ENCODE measurements around the gene PDCD11. TPM values are rescaled to one million over a fixed set of nuclear protein-coding genes. Genes with fewer than 3 reads are reported as not detected.
A peak's percentile ranks its signal among the peaks of the same experiment; 100 is the strongest.

The PDCD11 gene
- total and polyA plus RNA-seq, 2 of the 8 experiments (the other 6 are each of a cell fraction or from before 2014, with no cell fraction given), result 18.1 to 79.1 TPM

DNA sequence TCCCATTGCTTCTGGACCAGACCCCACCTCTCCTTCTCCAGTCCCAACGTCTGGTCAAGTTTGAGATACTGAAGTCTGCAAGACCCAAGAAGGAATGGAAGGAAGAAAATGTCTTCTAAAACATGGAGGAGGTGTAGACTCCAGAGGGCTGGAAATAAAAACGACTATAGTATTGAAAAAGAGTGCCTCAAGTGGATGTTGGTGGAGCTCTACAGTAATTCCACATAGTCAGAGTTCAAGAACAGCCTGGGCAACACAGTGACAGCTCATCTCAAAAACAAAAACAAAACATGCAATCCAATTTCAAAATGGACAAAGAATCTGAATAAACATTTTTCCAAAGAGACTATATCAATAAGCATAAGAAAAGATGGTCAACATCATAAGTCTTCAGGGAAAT lies 43.1 kb upstream of the PDCD11 start:
- ChIA-PET CTCF (ENCODE audit: partially characterized antibody) (interaction anchor here (0.7 to 3.3 kb wide), 5 partner anchors 15 to 674 kb away, joined by 3 to 11 read pairs (median 3); no protein-coding TSS in a partner anchor), POLR2A (ENCODE audit: partially characterized antibody) (interaction anchor here (0.6 kb wide), 1 partner anchor 9 kb away, joined by 3 read pairs; no protein-coding TSS in a partner anchor)
- no peak overlapping the region for H2BK5ac ChIP-seq (ENCODE audit: low read depth, low read length)

More for the DNA sequence above, 43.1 kb upstream of the PDCD11 start:
- DNase-seq (ENCODE audit: low read depth in 1 of 2, low spot score in 2 of 2) (no peak), FAIRE-seq (no peak)
- Histone ChIP-seq H2AFZ (ENCODE audit: low read length) (peak overlapping the region; percentile 85; the same call in 1 of the 2 replicates), H3K18ac (ENCODE audit: extremely low read depth, low read length) (no peak overlapping the region), H3K27me3 (replicated peaks in 1 of 4; ENCODE audit: control insufficient read depth in 3 of 4, extremely low read depth in 1 of 4, insufficient read depth in 3 of 4, low read length in 3 of 4) (no peaks in the 10 kb centered on the region), H2AK5ac (ENCODE audit: low read depth, low read length) (no peak overlapping the region), H4K8ac (ENCODE audit: extremely low read depth, insufficient read depth, low read length) (no peak overlapping the region), H3K4me2 (ENCODE audit: insufficient read depth in 1 of 2, low read depth in 2 of 2, low read length in 2 of 2) (no peak overlapping the region), H3K27ac (ENCODE audit: low read depth, low read length) (no peak overlapping the region), H2BK12ac (ENCODE audit: low read depth, low read length) (no peak overlapping the region), H3K36me3 (ENCODE audit: control insufficient read depth in 2 of 4, insufficient read depth in 4 of 4, low read length in 3 of 4) (peaks cover 0 to 6% (median 3%) of the 10 kb centered on the region in 4 experiments; a peak in 3 of 8 replicates), H4K20me1 (replicated peaks in 1 of 2; ENCODE audit: control insufficient read depth in 1 of 2, insufficient read depth in 2 of 2, low read length in 2 of 2) (no peaks in the 10 kb centered on the region), H4K5ac (ENCODE audit: insufficient read length, low read depth, low read length) (no peak overlapping the region), H3K4ac (replicated peaks; ENCODE audit: insufficient read length, low read depth, low read length) (no peak overlapping the region), H4K91ac (replicated peaks; ENCODE audit: insufficient read length, low read length) (no peak overlapping the region), H3K4me1 (replicated peaks in 1 of 4; ENCODE audit: control insufficient read depth in 3 of 4, insufficient read depth in 4 of 4, low read length in 3 of 4) (peaks cover 0 to 3% (median 1%) of the 10 kb centered on the region in 4 experiments; a peak in 4 of 7 replicates), H3K56ac (replicated peaks; ENCODE audit: insufficient read length, low read depth, low read length) (no peak overlapping the region), H3K14ac (ENCODE audit: insufficient read length) (no peak overlapping the region), H3K23me2 (ENCODE audit: low read depth, low read length) (peaks cover 4% of the 10 kb centered on the region; the same call in 1 of the 2 replicates), H3K9me3 (ENCODE audit: insufficient read depth in 2 of 2, low read depth in 1 of 2, low read length in 1 of 2) (no peaks in the 10 kb centered on the region), H2BK20ac (ENCODE audit: low read length) (no peak overlapping the region), H2BK120ac (replicated peaks; ENCODE audit: low read depth, low read length) (no peak overlapping the region), H3K79me2 (ENCODE audit: control insufficient read depth in 1 of 2, insufficient read depth in 2 of 2, low read length in 2 of 2) (peaks cover 0 to 4% of the 10 kb centered on the region in 2 experiments; a peak in 2 of 4 replicates), H3K23ac (ENCODE audit: insufficient read length) (no peak overlapping the region), H3K4me3 (ENCODE audit: extremely low read depth in 1 of 4, insufficient read depth in 2 of 4, low read depth in 3 of 4, low read length in 4 of 4) (no peak overlapping the region), H2BK15ac (ENCODE audit: low read length) (no peak overlapping the region), H3K9ac (replicated peaks in 1 of 4; ENCODE audit: extremely low read depth in 1 of 4, low read depth in 3 of 4, low read length in 3 of 4) (no peak overlapping the region), H3K79me1 (ENCODE audit: low read depth, low read length) (no peaks in the 10 kb centered on the region)
- WGBS, 2 experiments (ENCODE audit: extremely low coverage in 1 of 2, insufficient coverage in 1 of 2, insufficient read length in 1 of 2, insufficient replicate concordance in 2 of 2, low coverage in 1 of 2, low lambda C conversion rate in 2 of 2, missing lambda C conversion rate in 1 of 2), result 60% methylated on average over 2 of the region's 2 CpGs; no CpG with 5 or more reads in 1 of the 2 experiments
- no peak for TF ChIP-seq HDAC2 (IDR thresholded peaks at IDR 0.05; ENCODE audit: borderline replicate concordance in 1 of 2, low read depth in 2 of 2, low read length in 2 of 2)
- TF ChIP-seq, protein P1, sequence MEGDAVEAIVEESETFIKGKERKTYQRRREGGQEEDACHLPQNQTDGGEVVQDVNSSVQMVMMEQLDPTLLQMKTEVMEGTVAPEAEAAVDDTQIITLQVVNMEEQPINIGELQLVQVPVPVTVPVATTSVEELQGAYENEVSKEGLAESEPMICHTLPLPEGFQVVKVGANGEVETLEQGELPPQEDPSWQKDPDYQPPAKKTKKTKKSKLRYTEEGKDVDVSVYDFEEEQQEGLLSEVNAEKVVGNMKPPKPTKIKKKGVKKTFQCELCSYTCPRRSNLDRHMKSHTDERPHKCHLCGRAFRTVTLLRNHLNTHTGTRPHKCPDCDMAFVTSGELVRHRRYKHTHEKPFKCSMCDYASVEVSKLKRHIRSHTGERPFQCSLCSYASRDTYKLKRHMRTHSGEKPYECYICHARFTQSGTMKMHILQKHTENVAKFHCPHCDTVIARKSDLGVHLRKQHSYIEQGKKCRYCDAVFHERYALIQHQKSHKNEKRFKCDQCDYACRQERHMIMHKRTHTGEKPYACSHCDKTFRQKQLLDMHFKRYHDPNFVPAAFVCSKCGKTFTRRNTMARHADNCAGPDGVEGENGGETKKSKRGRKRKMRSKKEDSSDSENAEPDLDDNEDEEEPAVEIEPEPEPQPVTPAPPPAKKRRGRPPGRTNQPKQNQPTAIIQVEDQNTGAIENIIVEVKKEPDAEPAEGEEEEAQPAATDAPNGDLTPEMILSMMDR (IDR thresholded peaks at IDR 0.05; ENCODE audit: control extremely low read depth in 1 of 3, insufficient read depth in 1 of 3, low read depth in 1 of 3, low read length in 3 of 3), result peak in 1 of 3 experiments; percentile 16; a peak in 1 of 4 replicates
